ENCODE data around the gene GRIK2.

DNA sequence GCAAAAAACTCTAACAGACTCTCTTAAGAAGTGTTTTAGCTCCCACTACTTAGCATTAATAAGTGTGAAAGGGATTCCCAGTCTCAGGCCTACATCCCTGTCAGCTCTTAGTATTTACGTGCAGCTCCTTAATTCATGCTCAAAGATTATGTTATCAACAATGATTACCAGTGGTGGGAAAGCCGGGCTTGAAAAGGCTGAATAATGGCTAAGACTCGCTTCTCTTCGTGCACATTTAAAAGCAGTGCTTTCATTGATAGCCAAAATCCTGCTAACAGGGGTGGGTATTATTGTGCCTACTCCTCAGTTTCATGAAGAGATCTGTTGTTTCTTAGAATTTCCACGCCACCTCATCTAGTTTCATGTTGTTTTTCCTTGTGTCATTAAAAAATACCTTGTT, 518.8 kb downstream of the GRIK2 start:
- TF ChIP-seq POLR2A (IDR thresholded peaks at IDR 0.05; ENCODE audit: low read depth, low read length), result no peak
- TF ChIP-seq CTCF (conservative IDR thresholded peaks at IDR 0.05; ENCODE audit: low read depth, low read length), result no peak
- no peak for TF ChIP-seq MXI1 (IDR thresholded peaks at IDR 0.05; ENCODE audit: borderline replicate concordance, low read depth, low read length)

Data from IMR-90 (cell line).